ENCODE measurements around the gene ZNF385B.

- TF ChIP-seq FOXA1 (IDR thresholded peaks at IDR 0.05), result no peak
- no peak for TF ChIP-seq CTCF (IDR thresholded peaks at IDR 0.05; ENCODE audit: low read depth, low read length, missing input control)
- no peak for TF ChIP-seq EGR1 (IDR thresholded peaks at IDR 0.05; ENCODE audit: low read depth in 2 of 2)
- TF ChIP-seq RAD21 (IDR thresholded peaks at IDR 0.05), result no peak
- no peak for TF ChIP-seq REST (IDR thresholded peaks at IDR 0.05)
- TF ChIP-seq TAF1 (conservative IDR thresholded peaks at IDR 0.05), result no peak
- TF ChIP-seq ZBTB33 (IDR thresholded peaks at IDR 0.05), result no peak
- TF ChIP-seq GABPA (IDR thresholded peaks at IDR 0.05 in 1 of 2, conservative IDR thresholded peaks at IDR 0.05 in 1 of 2), result no peak
- no peak for TF ChIP-seq MAX (IDR thresholded peaks at IDR 0.05)
- TF ChIP-seq SP1 (IDR thresholded peaks at IDR 0.05), result no peak
- no peak for TF ChIP-seq RXRA (IDR thresholded peaks at IDR 0.05)
- TF ChIP-seq YY1 (IDR thresholded peaks at IDR 0.05), result no peak
Observed at GRCh38 chr2:179891237-179891636, 29.8 kb upstream of the ZNF385B start.
